ENCODE results near the gene CRYZ.
A peak's percentile ranks its signal among the peaks of the same experiment; 100 is the strongest.
"Not testable (repeated sequence)": the region's sequence is repeated elsewhere in the genome, so short reads cannot be mapped to it uniquely, and the experiment has no call there.

The CRYZ gene

GRCh38 chr1:74755475-74755874 lies 22.6 kb upstream of the CRYZ start:
- Histone ChIP-seq H3K4me2 (ENCODE audit: low read length) (no peak overlapping the region), H3K27me3 (ENCODE audit: control insufficient read depth, insufficient read depth, low read length) (no peaks in the 10 kb centered on the region), H3K4me1 (ENCODE audit: control insufficient read depth, insufficient read depth, low read length) (no peaks in the 10 kb centered on the region), H3K36me3 (ENCODE audit: insufficient read depth, low read length) (peaks cover 39% of the 10 kb centered on the region), H3K9me3 (replicated peaks; ENCODE audit: low read length) (no peaks in the 10 kb centered on the region), H3K9ac (ENCODE audit: low read depth, low read length) (no peak overlapping the region), H3K4me3 (ENCODE audit: low read length) (no peak overlapping the region)

- no peaks in the 10 kb centered on the region for H3K4me1 ChIP-seq (ENCODE audit: control insufficient read depth, insufficient read depth, low read length)
- H3K9me3 ChIP-seq (replicated peaks; ENCODE audit: low read length), result no peaks in the 10 kb centered on the region
- H3K4me2 ChIP-seq (ENCODE audit: low read length), result no peak overlapping the region
- no peaks in the 10 kb centered on the region for H3K27me3 ChIP-seq (ENCODE audit: control insufficient read depth, insufficient read depth, low read length)
- H3K4me3 ChIP-seq (ENCODE audit: low read length), result no peak overlapping the region
- peaks cover 45% of the 10 kb centered on the region for H3K36me3 ChIP-seq (ENCODE audit: insufficient read depth, low read length)
- H3K9ac ChIP-seq (ENCODE audit: low read depth, low read length), result no peak overlapping the region
Measured at GRCh38 chr1:74753104-74753503, 20.3 kb upstream of the CRYZ start.

- Histone ChIP-seq H3K9ac (ENCODE audit: low read depth, low read length) (no peak overlapping the region), H3K4me2 (ENCODE audit: low read length) (no peak overlapping the region), H3K36me3 (ENCODE audit: insufficient read depth, low read length) (peaks cover 42% of the 10 kb centered on the region), H3K9me3 (replicated peaks; ENCODE audit: low read length) (no peaks in the 10 kb centered on the region), H3K27me3 (ENCODE audit: control insufficient read depth, insufficient read depth, low read length) (no peaks in the 10 kb centered on the region), H3K4me3 (ENCODE audit: low read length) (no peak overlapping the region), H3K4me1 (ENCODE audit: control insufficient read depth, insufficient read depth, low read length) (no peaks in the 10 kb centered on the region)
Measured at GRCh38 chr1:74748960-74749359, 16.1 kb upstream of the CRYZ start.

- H3K4me3 ChIP-seq (ENCODE audit: low read length); H3K4me1 ChIP-seq (ENCODE audit: control insufficient read depth, insufficient read depth, low read length); H3K9ac ChIP-seq (ENCODE audit: low read depth, low read length); H3K27me3 ChIP-seq (ENCODE audit: control insufficient read depth, insufficient read depth, low read length); H3K4me2 ChIP-seq (ENCODE audit: low read length); H3K9me3 ChIP-seq (replicated peaks; ENCODE audit: low read length): not testable (repeated sequence)
- peaks cover 33% of the 10 kb centered on the region for H3K36me3 ChIP-seq (ENCODE audit: insufficient read depth, low read length)
Measured at GRCh38 chr1:74745247-74745646, 12.4 kb upstream of the CRYZ start.

GRCh38 chr1:74740307-74740980 lies 7.6 kb upstream of the CRYZ start:
- H3K36me3 ChIP-seq (ENCODE audit: insufficient read depth, low read length), result peaks cover 37% of the 10 kb centered on the region
- not testable (repeated sequence) for H3K4me2 ChIP-seq (ENCODE audit: low read length); H3K4me1 ChIP-seq (ENCODE audit: control insufficient read depth, insufficient read depth, low read length); H3K4me3 ChIP-seq (ENCODE audit: low read length); H3K9me3 ChIP-seq (replicated peaks; ENCODE audit: low read length); H3K9ac ChIP-seq (ENCODE audit: low read depth, low read length); H3K27me3 ChIP-seq (ENCODE audit: control insufficient read depth, insufficient read depth, low read length)

GRCh38 chr1:74737333-74737732 lies 4.5 kb upstream of the CRYZ start:
- no peaks in the 10 kb centered on the region for H3K27me3 ChIP-seq (ENCODE audit: control insufficient read depth, insufficient read depth, low read length)
- no peak overlapping the region for H3K9ac ChIP-seq (ENCODE audit: low read depth, low read length)
- H3K4me2 ChIP-seq (ENCODE audit: low read length), result no peak overlapping the region
- no peaks in the 10 kb centered on the region for H3K9me3 ChIP-seq (replicated peaks; ENCODE audit: low read length)
- peaks cover 7% of the 10 kb centered on the region for H3K4me1 ChIP-seq (ENCODE audit: control insufficient read depth, insufficient read depth, low read length)
- H3K36me3 ChIP-seq (ENCODE audit: insufficient read depth, low read length), result peaks cover 36% of the 10 kb centered on the region
- no peak overlapping the region for H3K4me3 ChIP-seq (ENCODE audit: low read length)

- peaks cover 29% of the 10 kb centered on the region for H3K4me1 ChIP-seq (ENCODE audit: control insufficient read depth, insufficient read depth, low read length)
- peak overlapping the region; percentile 95 for H3K4me2 ChIP-seq (ENCODE audit: low read length)
- peak overlapping the region; percentile 95 for H3K9ac ChIP-seq (ENCODE audit: low read depth, low read length)
- peak overlapping the region; percentile 89 for H3K4me3 ChIP-seq (ENCODE audit: low read length)
- peaks cover 16% of the 10 kb centered on the region for H3K36me3 ChIP-seq (ENCODE audit: insufficient read depth, low read length)
- no peaks in the 10 kb centered on the region for H3K27me3 ChIP-seq (ENCODE audit: control insufficient read depth, insufficient read depth, low read length)
- H3K9me3 ChIP-seq (replicated peaks; ENCODE audit: low read length), result no peaks in the 10 kb centered on the region
Measured at GRCh38 chr1:74733604-74734484, 994 bp upstream of the CRYZ start.

- H3K36me3 ChIP-seq (ENCODE audit: insufficient read depth, low read length); H3K9me3 ChIP-seq (replicated peaks; ENCODE audit: low read length); H3K27me3 ChIP-seq (ENCODE audit: control insufficient read depth, insufficient read depth, low read length): not testable (repeated sequence)
- Histone ChIP-seq H3K4me1 (ENCODE audit: control insufficient read depth, insufficient read depth, low read length) (peaks cover 29% of the 10 kb centered on the region), H3K4me2 (ENCODE audit: low read length) (peak overlapping the region; percentile 95), H3K4me3 (ENCODE audit: low read length) (peak overlapping the region; percentile 89), H3K9ac (ENCODE audit: low read depth, low read length) (peak overlapping the region; percentile 95)
Measured at GRCh38 chr1:74732071-74732946, 541 bp downstream of the CRYZ start.

- H3K9ac ChIP-seq (ENCODE audit: low read depth, low read length), result no peak overlapping the region
- H3K9me3 ChIP-seq (replicated peaks; ENCODE audit: low read length), result no peaks in the 10 kb centered on the region
- H3K27me3 ChIP-seq (ENCODE audit: control insufficient read depth, insufficient read depth, low read length), result no peaks in the 10 kb centered on the region
Measured at GRCh38 chr1:74731399-74732052, 1.3 kb downstream of the CRYZ start.

GRCh38 chr1:74729741-74730478 lies 2.9 kb downstream of the CRYZ start:
- H3K4me1 ChIP-seq (ENCODE audit: control insufficient read depth, insufficient read depth, low read length), result peaks cover 29% of the 10 kb centered on the region
- no peaks in the 10 kb centered on the region for H3K36me3 ChIP-seq (ENCODE audit: insufficient read depth, low read length)
- peak overlapping the region; percentile 8 for H3K4me2 ChIP-seq (ENCODE audit: low read length)
- peak overlapping the region; percentile 26 for H3K4me3 ChIP-seq (ENCODE audit: low read length)
- H3K27me3 ChIP-seq (ENCODE audit: control insufficient read depth, insufficient read depth, low read length), result no peaks in the 10 kb centered on the region
- no peaks in the 10 kb centered on the region for H3K9me3 ChIP-seq (replicated peaks; ENCODE audit: low read length)
- H3K9ac ChIP-seq (ENCODE audit: low read depth, low read length), result no peak overlapping the region

More at GRCh38 chr1:74731399-74732052, 1.3 kb downstream of the CRYZ start:
- peaks cover 29% of the 10 kb centered on the region for H3K4me1 ChIP-seq (ENCODE audit: control insufficient read depth, insufficient read depth, low read length)
- H3K36me3 ChIP-seq (ENCODE audit: insufficient read depth, low read length), result no peaks in the 10 kb centered on the region
- peak overlapping the region; percentile 25 for H3K4me3 ChIP-seq (ENCODE audit: low read length)
- peak overlapping the region; percentile 95 for H3K4me2 ChIP-seq (ENCODE audit: low read length)

Data from skeletal muscle satellite cell (primary cell).